HepG2 (cell line): ENCODE data around the gene SULT6B1. TPM values are rescaled to one million over a fixed set of nuclear protein-coding genes. Genes with fewer than 3 reads are reported as not detected.
"Not testable (repeated sequence)": the region's sequence is repeated elsewhere in the genome, so short reads cannot be mapped to it uniquely, and the experiment has no call there.

Experiments used
- ATAC-seq: fragments of 200-7000 bp; cut with Tn5 transposase; 3 replicates; pipeline ENCODE4 v1.9.1; 2020; ENCODE audit warnings: mild to moderate bottlenecking, moderate library complexity
- BruUV-seq: library from RNA; stranded (reverse); fragments of 400-500 nt; replicated peaks from 2 replicates; lab custom pipeline; 2021; lab: Mats Ljungman, UMichigan
- CTCF ChIA-PET: fragments of 300-600 bp; formaldehyde crosslinking; extraction: SDS; loops from one replicate; lab custom pipeline; 2021; ENCODE audit warnings: low total read pairs, inconsistent platforms, low intra/inter-chr PET ratio; lab: Yijun Ruan, JAX
- POLR2A ChIA-PET: fragments of 350-600 bp; sonication (Branson Sonifier 250); formaldehyde crosslinking; loops from one replicate; lab custom pipeline; 2020; ENCODE audit warnings: antibody characterized with exemption, inconsistent platforms; lab: Yijun Ruan, JAX
- DNase-seq: peaks from one replicate; pipeline ENCODE4 v3.0.0-alpha.2; 2015; ENCODE audit warnings: low spot score
- FAIRE-seq: peaks from 3 replicates; lab custom pipeline; 2011; peaks lifted over from hg19 to GRCh38; lab: Jason Lieb, UNC
- H2AFZ ChIP-seq: one replicate; pipeline ENCODE4 v1.6.1; 2011; ENCODE audit warnings: low read length, inconsistent platforms
- H3K27ac ChIP-seq: fragments of 300-600 bp; 3 replicates; pipeline ENCODE4 v1.8.0; 2011; ENCODE audit warnings: mixed run types, mild to moderate bottlenecking, mixed read lengths, low read length, inconsistent platforms; ENCODE audit not compliant: insufficient read depth; ENCODE audit errors: extremely low read length
- H3K27me3 ChIP-seq, 2 experiments: fragments of 200-600 bp in 1 of 2; 2 replicates in 1 of 2; 3 replicates in 1 of 2; pipeline versions ENCODE4 v1.6.0 to v1.8.0; 2011; ENCODE audit warnings: low read length in 2 of 2, mild to moderate bottlenecking in 2 of 2, moderate library complexity in 2 of 2, inconsistent platforms in 1 of 2; ENCODE audit not compliant: insufficient read depth in 2 of 2, control insufficient read depth in 1 of 2
- H3K36me3 ChIP-seq, 2 experiments: fragments of 200-600 bp in 1 of 2; replicated peaks in 1 of 2; 2 replicates in 1 of 2; 3 replicates in 1 of 2; pipeline versions ENCODE4 v1.5.1 to v1.8.0; 2011; ENCODE audit warnings: low read length in 2 of 2, inconsistent platforms in 1 of 2; ENCODE audit not compliant: insufficient read depth in 2 of 2, control insufficient read depth in 1 of 2
- H3K4me1 ChIP-seq: 2 replicates; pipeline ENCODE4 v1.5.1; 2012; ENCODE audit warnings: low read length, inconsistent platforms; ENCODE audit not compliant: insufficient read depth
- H3K4me2 ChIP-seq: 2 replicates; pipeline ENCODE4 v1.6.0; 2011; ENCODE audit warnings: low read depth, low read length, inconsistent platforms
- H3K4me3 ChIP-seq, 3 experiments: fragments of 200-600 bp in 1 of 3; sonication (generic), shearing (Covaris generic) in 1 of 3; replicated peaks in 1 of 3; 2 replicates each; pipeline ENCODE4 v1.5.1; 2011 to 2016; ENCODE audit warnings: low read length in 3 of 3, inconsistent platforms in 2 of 3, low read depth in 2 of 3, mild to moderate bottlenecking in 2 of 3, control low read depth in 1 of 3, mixed read lengths in 1 of 3; ENCODE audit not compliant: insufficient read depth in 1 of 3
- H3K79me2 ChIP-seq: one replicate; pipeline ENCODE4 v1.6.1; 2011; ENCODE audit warnings: low read length, inconsistent platforms; ENCODE audit not compliant: insufficient read depth
- H3K9ac ChIP-seq: 2 replicates; pipeline ENCODE4 v1.6.0; 2011; ENCODE audit warnings: mild to moderate bottlenecking, low read depth, low read length, inconsistent platforms; ENCODE audit not compliant: insufficient read depth
- H3K9me3 ChIP-seq: 2 replicates; pipeline ENCODE4 v1.5.1; 2012; ENCODE audit warnings: mild to moderate bottlenecking, low read length
- H4K20me1 ChIP-seq: 2 replicates; pipeline ENCODE4 v1.6.0; 2011; ENCODE audit warnings: inconsistent platforms, mild to moderate bottlenecking, low read length, moderate library complexity; ENCODE audit not compliant: insufficient read depth
- AHDC1 ChIP-seq: sonication (generic); formaldehyde crosslinking; IDR thresholded peaks from 2 replicates; pipeline ENCODE4 v1.5.1; 2020; ENCODE audit warnings: mild to moderate bottlenecking, missing genetic modification reagents, borderline replicate concordance
- FOXK1 ChIP-seq: sonication (generic); formaldehyde crosslinking; IDR thresholded peaks from 2 replicates; pipeline ENCODE4 v1.4.0; 2020; ENCODE audit warnings: low read depth, missing genetic modification reagents, borderline replicate concordance
- WGBS: methylation state at CpG from one replicate; pipeline ENCODE4 v1.1.6; 2017; ENCODE audit warnings: low lambda C conversion rate; 5-methylcytosine and 5-hydroxymethylcytosine counted together
- in situ Hi-C: cut with HindIII; loops from 2 replicates; pipeline ENCODE4 v1.10.0; 2017; ENCODE audit warnings: low pct_unique_long_range_greater_than_20kb; ENCODE audit not compliant: extremely low pct_ligation_motif_present
- intact Hi-C: fragments of 100-400 bp; cut with micrococcal nuclease; formaldehyde crosslinking; loops from one replicate; pipeline ENCODE4 v1.10.0; 2022; ENCODE audit not compliant: unreplicated experiment
- polyA plus RNA-seq, 8 experiments: library from polyadenylated mRNA; depleted of rRNA in 3 of 8; stranded (reverse) in 7 of 8; unstranded in 1 of 8; fragments of >200 nt; fragmentation: Illumina TruSeq in 4 of 8; extraction: Trizol in 4 of 8; gene quantifications; 2 replicates each; pipeline versions ENCODE4 v1.2.1 to v1.2.3, GENCODE V29; 2011 to 2016; ENCODE audit warnings: low read depth in 4 of 8, missing spikeins in 1 of 8, mixed read lengths in 1 of 8; ENCODE audit not compliant: insufficient read depth in 1 of 8
- total RNA-seq, 5 experiments: library from RNA; depleted of rRNA; stranded (reverse); fragments of >200 nt; fragmentation: Illumina TruSeq; extraction: Trizol; gene quantifications; 2 replicates each; pipeline ENCODE4 v1.2.3, GENCODE V29; 2016; ENCODE audit warnings: low read depth in 1 of 5

The SULT6B1 gene
- total and polyA plus RNA-seq, 2 of the 13 experiments (the other 11 are each of a cell fraction or from before 2014, with no cell fraction given) = not detected

- TF ChIP-seq AHDC1 (CRISPR knock-in tag) (no peak), FOXK1 (CRISPR knock-in tag) (no peak)
Measured at GRCh38 chr2:37211212-37211611, 22.7 kb upstream of the SULT6B1 start (continued).

GRCh38 chr2:37206760-37207159 lies 18.3 kb upstream of the SULT6B1 start:
- FAIRE-seq, intact Hi-C loops, H3K4me3 ChIP-seq, ATAC-seq, DNase-seq, H4K20me1 ChIP-seq, H3K9ac ChIP-seq, H2AFZ ChIP-seq, CTCF ChIA-PET, H3K4me2 ChIP-seq, H3K4me1 ChIP-seq, BruUV-seq, H3K27ac ChIP-seq, H3K27me3 ChIP-seq, in situ Hi-C loops: not testable (repeated sequence)
- WGBS = 97% methylated on average over 2 of the region's 2 CpGs
- H3K9me3 ChIP-seq = peaks cover 30% of the 10 kb centered on the region
- H3K36me3 ChIP-seq = peaks cover 16 to 87% of the 10 kb centered on the region in 2 experiments
- POLR2A ChIA-PET = interaction anchor here (0.7 kb wide), 2 partner anchors 10 to 25 kb away, joined by 3 read pairs; partner anchors contain the start of gene NDUFAF7
- peaks cover 46% of the 10 kb centered on the region for H3K79me2 ChIP-seq
